ENCODE measurements around the gene PRICKLE2.

PRICKLE2 gene

DNA sequence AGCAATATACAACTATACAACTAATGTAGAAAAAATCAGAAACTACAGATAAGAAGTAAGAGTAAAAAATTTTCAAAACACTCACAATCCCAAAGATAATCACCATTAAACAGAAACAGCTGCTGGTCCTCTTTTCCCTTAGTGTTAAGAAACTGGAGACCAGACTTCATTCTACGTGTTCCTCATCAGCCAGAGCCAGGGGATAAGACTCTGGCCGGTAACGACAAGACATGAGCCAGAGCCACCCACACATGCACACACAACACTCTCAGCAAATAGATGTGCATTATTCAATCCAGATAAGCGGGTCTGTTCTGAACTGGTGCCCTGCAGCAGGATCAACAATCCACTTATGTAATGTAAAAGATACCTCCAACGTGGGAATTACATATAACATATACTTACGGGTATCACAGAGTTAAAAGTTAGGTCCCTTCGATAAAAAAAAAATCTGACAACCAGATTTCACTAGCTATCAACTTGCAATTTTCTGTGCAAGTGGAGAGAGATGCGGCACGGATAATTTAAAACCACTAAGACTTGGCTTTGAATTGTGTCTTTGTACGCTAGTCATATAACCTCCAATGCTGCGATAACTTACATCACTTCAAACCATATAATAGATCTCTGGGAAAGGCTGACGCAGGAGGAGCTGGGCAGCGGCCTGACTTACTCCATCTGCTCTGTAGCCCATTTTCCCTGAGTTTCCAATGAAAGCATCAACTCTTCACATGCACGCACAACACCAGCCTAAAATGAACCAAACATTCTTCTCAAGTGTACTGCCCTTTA lies 17.8 kb downstream of the PRICKLE2 start (continued):
- TF ChIP-seq, protein P1, sequence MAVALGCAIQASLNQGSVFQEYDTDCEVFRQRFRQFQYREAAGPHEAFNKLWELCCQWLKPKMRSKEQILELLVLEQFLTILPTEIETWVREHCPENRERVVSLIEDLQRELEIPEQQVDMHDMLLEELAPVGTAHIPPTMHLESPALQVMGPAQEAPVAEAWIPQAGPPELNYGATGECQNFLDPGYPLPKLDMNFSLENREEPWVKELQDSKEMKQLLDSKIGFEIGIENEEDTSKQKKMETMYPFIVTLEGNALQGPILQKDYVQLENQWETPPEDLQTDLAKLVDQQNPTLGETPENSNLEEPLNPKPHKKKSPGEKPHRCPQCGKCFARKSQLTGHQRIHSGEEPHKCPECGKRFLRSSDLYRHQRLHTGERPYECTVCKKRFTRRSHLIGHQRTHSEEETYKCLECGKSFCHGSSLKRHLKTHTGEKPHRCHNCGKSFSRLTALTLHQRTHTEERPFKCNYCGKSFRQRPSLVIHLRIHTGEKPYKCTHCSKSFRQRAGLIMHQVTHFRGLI (tag by site-specific recombination; IDR thresholded peaks at IDR 0.05), result no peak
- TF ChIP-seq, protein P2, sequence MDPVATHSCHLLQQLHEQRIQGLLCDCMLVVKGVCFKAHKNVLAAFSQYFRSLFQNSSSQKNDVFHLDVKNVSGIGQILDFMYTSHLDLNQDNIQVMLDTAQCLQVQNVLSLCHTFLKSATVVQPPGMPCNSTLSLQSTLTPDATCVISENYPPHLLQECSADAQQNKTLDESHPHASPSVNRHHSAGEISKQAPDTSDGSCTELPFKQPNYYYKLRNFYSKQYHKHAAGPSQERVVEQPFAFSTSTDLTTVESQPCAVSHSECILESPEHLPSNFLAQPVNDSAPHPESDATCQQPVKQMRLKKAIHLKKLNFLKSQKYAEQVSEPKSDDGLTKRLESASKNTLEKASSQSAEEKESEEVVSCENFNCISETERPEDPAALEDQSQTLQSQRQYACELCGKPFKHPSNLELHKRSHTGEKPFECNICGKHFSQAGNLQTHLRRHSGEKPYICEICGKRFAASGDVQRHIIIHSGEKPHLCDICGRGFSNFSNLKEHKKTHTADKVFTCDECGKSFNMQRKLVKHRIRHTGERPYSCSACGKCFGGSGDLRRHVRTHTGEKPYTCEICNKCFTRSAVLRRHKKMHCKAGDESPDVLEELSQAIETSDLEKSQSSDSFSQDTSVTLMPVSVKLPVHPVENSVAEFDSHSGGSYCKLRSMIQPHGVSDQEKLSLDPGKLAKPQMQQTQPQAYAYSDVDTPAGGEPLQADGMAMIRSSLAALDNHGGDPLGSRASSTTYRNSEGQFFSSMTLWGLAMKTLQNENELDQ (tag by site-specific recombination; IDR thresholded peaks at IDR 0.05; ENCODE audit: low read depth), result no peak
- TF ChIP-seq, protein P3, sequence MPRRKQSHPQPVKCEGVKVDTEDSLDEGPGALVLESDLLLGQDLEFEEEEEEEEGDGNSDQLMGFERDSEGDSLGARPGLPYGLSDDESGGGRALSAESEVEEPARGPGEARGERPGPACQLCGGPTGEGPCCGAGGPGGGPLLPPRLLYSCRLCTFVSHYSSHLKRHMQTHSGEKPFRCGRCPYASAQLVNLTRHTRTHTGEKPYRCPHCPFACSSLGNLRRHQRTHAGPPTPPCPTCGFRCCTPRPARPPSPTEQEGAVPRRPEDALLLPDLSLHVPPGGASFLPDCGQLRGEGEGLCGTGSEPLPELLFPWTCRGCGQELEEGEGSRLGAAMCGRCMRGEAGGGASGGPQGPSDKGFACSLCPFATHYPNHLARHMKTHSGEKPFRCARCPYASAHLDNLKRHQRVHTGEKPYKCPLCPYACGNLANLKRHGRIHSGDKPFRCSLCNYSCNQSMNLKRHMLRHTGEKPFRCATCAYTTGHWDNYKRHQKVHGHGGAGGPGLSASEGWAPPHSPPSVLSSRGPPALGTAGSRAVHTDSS (tag by site-specific recombination; IDR thresholded peaks at IDR 0.05), result no peak

DNA sequence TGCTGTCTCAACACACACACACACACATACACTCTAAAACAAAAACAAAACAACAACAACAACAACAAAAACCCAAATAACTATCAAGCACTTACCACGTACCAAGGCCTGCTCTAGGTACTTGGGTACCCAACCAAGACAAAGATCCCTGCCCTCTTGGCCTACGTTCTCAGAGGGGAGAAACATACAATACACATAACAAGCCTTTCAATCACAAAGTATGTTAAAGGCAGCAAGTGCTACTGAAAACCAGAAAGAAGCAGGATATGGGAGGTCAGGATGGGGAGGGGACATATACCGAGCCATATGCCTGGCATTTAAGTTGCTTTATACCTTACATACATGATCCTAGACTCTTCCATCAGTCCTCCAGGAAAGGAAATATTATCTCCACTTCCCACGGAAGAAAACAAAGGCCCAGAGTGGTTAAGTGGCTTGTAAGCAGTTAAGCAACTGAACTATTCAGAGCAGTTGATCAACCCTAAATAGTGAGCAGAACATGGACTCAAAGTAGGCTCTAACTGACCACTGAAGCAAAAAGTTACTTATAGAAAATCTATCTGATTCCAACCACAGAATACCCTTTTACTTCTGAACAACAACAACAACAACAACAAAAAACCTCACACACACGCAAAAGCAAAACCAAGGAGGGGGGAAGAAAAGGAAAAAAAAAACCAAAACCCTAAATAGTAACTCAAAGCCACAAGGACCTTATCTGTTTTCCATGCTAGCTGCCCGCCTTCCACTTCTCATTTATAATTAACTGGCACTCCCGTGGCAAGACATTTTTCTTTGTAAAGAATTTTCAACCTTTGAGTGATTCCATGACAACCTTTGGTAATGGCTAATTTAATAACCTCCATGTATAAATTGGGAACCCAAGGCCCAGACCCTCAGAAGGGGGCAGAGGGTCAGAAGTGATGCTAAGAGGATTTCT lies 21.0 kb downstream of the PRICKLE2 start:
- ChIA-PET CTCF (no interaction called here), POLR2A (no interaction called here)
- no peaks in the 10 kb centered on the region for H3K4me1 ChIP-seq (ENCODE audit: control insufficient read depth, insufficient read depth, low read length)
- no peaks in the 10 kb centered on the region for H3K9me3 ChIP-seq (ENCODE audit: control insufficient read depth, insufficient read depth, low read depth, low read length)
- no peak overlapping the region for H3K27ac ChIP-seq (ENCODE audit: extremely low read depth, low read depth, low read length)
- H3K4me3 ChIP-seq (ENCODE audit: low read depth, low read length), result no peak overlapping the region
- TF ChIP-seq ZNF157 (tag by site-specific recombination; IDR thresholded peaks at IDR 0.05), result peak; percentile 57; the same call in 1 of the 2 replicates
- TF ChIP-seq, protein P4, sequence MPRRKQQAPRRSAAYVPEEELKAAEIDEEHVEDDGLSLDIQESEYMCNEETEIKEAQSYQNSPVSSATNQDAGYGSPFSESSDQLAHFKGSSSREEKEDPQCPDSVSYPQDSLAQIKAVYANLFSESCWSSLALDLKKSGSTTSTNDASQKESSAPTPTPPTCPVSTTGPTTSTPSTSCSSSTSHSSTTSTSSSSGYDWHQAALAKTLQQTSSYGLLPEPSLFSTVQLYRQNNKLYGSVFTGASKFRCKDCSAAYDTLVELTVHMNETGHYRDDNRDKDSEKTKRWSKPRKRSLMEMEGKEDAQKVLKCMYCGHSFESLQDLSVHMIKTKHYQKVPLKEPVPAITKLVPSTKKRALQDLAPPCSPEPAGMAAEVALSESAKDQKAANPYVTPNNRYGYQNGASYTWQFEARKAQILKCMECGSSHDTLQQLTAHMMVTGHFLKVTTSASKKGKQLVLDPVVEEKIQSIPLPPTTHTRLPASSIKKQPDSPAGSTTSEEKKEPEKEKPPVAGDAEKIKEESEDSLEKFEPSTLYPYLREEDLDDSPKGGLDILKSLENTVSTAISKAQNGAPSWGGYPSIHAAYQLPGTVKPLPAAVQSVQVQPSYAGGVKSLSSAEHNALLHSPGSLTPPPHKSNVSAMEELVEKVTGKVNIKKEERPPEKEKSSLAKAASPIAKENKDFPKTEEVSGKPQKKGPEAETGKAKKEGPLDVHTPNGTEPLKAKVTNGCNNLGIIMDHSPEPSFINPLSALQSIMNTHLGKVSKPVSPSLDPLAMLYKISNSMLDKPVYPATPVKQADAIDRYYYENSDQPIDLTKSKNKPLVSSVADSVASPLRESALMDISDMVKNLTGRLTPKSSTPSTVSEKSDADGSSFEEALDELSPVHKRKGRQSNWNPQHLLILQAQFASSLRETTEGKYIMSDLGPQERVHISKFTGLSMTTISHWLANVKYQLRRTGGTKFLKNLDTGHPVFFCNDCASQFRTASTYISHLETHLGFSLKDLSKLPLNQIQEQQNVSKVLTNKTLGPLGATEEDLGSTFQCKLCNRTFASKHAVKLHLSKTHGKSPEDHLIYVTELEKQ (tag by site-specific recombination; IDR thresholded peaks at IDR 0.05; ENCODE audit: borderline replicate concordance), result no peak
- H3K36me3 ChIP-seq (ENCODE audit: control insufficient read depth in 2 of 2, insufficient read depth in 1 of 2, low read length in 2 of 2), result no peaks in the 10 kb centered on the region

DNA sequence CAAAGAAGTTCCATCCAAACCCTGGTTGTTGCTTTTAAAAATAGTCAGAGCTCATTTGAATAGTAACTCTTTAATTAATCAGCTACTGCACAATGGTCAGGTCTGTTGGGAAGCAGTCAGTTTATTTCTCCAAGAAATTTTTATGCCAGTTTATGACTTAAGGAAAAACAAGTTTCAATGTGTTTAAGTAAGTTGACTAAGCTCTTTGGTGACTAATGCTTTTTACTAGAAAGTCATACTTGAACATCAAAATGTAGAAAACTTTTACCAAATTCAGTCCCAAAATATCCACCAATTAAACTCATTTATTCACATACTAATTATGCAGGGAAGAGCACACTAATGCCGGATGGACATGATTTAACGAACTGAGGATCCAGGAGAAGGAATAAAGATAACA lies 22.1 kb downstream of the PRICKLE2 start:
- no peaks in the 10 kb centered on the region for H3K36me3 ChIP-seq (ENCODE audit: control insufficient read depth in 2 of 2, insufficient read depth in 1 of 2, low read length in 2 of 2)
- no peaks in the 10 kb centered on the region for H3K9me3 ChIP-seq (ENCODE audit: control insufficient read depth, insufficient read depth, low read depth, low read length)
- no peak overlapping the region for H3K27ac ChIP-seq (ENCODE audit: extremely low read depth, low read depth, low read length)
- no peak overlapping the region for H3K4me3 ChIP-seq (ENCODE audit: low read depth, low read length)
- TF ChIP-seq SCRT2 (tag by site-specific recombination; IDR thresholded peaks at IDR 0.05), result no peak
- TF ChIP-seq, protein P5, sequence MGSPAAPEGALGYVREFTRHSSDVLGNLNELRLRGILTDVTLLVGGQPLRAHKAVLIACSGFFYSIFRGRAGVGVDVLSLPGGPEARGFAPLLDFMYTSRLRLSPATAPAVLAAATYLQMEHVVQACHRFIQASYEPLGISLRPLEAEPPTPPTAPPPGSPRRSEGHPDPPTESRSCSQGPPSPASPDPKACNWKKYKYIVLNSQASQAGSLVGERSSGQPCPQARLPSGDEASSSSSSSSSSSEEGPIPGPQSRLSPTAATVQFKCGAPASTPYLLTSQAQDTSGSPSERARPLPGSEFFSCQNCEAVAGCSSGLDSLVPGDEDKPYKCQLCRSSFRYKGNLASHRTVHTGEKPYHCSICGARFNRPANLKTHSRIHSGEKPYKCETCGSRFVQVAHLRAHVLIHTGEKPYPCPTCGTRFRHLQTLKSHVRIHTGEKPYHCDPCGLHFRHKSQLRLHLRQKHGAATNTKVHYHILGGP (tag by site-specific recombination; IDR thresholded peaks at IDR 0.05), result peak; percentile 32; the same call in 1 of the 2 replicates
- H3K4me1 ChIP-seq (ENCODE audit: control insufficient read depth, insufficient read depth, low read length), result no peaks in the 10 kb centered on the region
- ChIA-PET POLR2A (no interaction called here), CTCF (interaction anchor here (0.7 kb wide), 1 partner anchor 45 kb away, joined by 3 read pairs; no protein-coding TSS in a partner anchor)

Measured in HEK293 (cell line).